SH-SY5Y (cell line): ENCODE results near the gene OPCML.

Experiments used
- GATA2 ChIP-seq: IDR thresholded peaks from 2 replicates; pipeline ENCODE4 v1.6.1; 2011; ENCODE audit warnings: mild to moderate bottlenecking, low read depth, low read length
- GATA3 ChIP-seq: IDR thresholded peaks from 2 replicates; pipeline ENCODE4 v1.6.1; 2011; ENCODE audit warnings: low read depth, mild to moderate bottlenecking, low read length, moderate library complexity

GRCh38 chr11:133441964-133442660, 90.2 kb downstream of the OPCML start:
- no peak for TF ChIP-seq GATA2
- TF ChIP-seq GATA3, result no peak
